Stimulated activated naive CD8-positive, alpha-beta T cell treated with anti-CD3 and anti-CD28 coated beads, Interleukin-15, amount 100 ng/mL, for 72 hours (primary cell): ENCODE results near the gene PPP1R15A.
"Not testable (repeated sequence)": the region's sequence is repeated elsewhere in the genome, so short reads cannot be mapped to it uniquely, and the experiment has no call there.

ENCODE experiments used
- ATAC-seq: fragments of 150-1000 bp; cut with Tn5 transposase; 2 replicates; pipeline ENCODE4 v1.10.0; 2021; ENCODE audit warnings: mild to moderate bottlenecking, moderate library complexity
- DNase-seq, 2 donors: peaks; one replicate each; pipeline ENCODE4 v3.0.0; 2021 to 2022
- H3K27ac Mint-ChIP-seq, 2 donors: one replicate each; pipeline ENCODE4 v1.8.0; 2022; ENCODE audit warnings: mild to moderate bottlenecking in 2 of 2, mixed read lengths in 2 of 2, moderate library complexity in 2 of 2
- H3K27me3 Mint-ChIP-seq: one replicate; pipeline ENCODE4 v1.8.0; 2022; ENCODE audit warnings: mixed read lengths
- H3K4me1 Mint-ChIP-seq: one replicate; pipeline ENCODE4 v1.8.0; 2022; ENCODE audit warnings: mild to moderate bottlenecking, mixed read lengths
- H3K4me3 Mint-ChIP-seq, 2 donors: one replicate each; pipeline ENCODE4 v1.8.0; 2022; ENCODE audit warnings: mild to moderate bottlenecking in 2 of 2, mixed read lengths in 2 of 2, moderate library complexity in 1 of 2
- H3K9me3 Mint-ChIP-seq, 2 donors: one replicate each; pipeline ENCODE4 v1.8.0; 2022; ENCODE audit warnings: mixed read lengths in 2 of 2

Gene PPP1R15A

DNA sequence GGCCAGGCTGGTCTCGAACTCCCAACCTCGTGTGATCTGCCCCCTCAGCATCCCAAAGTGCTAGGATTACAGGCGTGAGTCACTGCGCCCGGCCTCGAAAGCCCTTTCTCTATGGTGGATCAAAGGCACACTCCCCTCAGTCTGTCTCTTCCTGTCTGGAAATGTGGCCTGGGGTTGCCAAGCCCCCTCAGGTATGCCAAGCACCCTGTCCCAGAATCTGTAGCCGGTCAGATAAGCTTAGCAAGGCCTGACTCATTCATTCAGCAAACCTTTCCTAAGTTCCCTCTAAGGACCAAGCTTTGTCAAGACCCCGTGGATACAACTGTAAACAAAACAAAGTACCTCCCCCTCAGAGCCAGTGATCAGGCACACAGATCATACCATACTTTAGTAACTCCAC is 42.0 kb downstream of the PPP1R15A start:
- H3K9me3 Mint-ChIP-seq, result no peaks in the 10 kb centered on the region
- H3K4me3 Mint-ChIP-seq, result no peak overlapping the region
- no peak for ATAC-seq
- no peak for DNase-seq
- H3K27ac Mint-ChIP-seq, result no peak overlapping the region
- no peaks in the 10 kb centered on the region for H3K27me3 Mint-ChIP-seq
- H3K4me1 Mint-ChIP-seq, result no peaks in the 10 kb centered on the region

- DNase-seq (no peak), ATAC-seq (no peak)
- Mint-ChIP-seq H3K4me3 (no peak overlapping the region), H3K27ac (peak overlapping the region in 1 of 2 donors; percentile 14), H3K9me3 (no peaks in the 10 kb centered on the region), H3K4me1 (no peaks in the 10 kb centered on the region), H3K27me3 (no peaks in the 10 kb centered on the region)
Observed at GRCh38 chr19:48915757-48916156, 43.5 kb downstream of the PPP1R15A start.

- ATAC-seq (no peak), DNase-seq (no peak)
- no peaks in the 10 kb centered on the region for H3K4me1 Mint-ChIP-seq
Observed at GRCh38 chr19:48918071-48918470, 45.9 kb downstream of the PPP1R15A start.

DNA sequence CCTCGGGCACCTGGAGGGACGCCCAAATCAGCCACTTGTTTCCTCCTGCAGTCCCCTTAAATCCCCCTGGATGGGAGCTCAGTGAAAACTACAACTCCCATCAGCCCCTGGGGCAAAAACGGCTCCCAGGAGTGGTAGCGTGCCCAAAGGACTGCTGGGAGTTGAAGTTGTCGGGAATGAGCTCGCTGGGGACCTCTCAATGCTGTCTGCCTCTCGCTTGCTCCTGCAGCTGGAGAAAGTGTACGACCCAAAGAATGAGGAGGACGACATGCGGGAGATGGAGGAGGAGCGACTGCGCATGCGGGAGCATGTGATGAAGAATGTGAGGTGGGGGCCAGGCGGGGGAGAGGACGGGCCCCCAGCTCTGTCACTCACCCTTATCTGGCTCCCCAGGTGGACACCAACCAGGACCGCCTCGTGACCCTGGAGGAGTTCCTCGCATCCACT is 46.6 kb downstream of the PPP1R15A start:
- Mint-ChIP-seq H3K4me3 (no peak overlapping the region), H3K9me3 (no peaks in the 10 kb centered on the region), H3K27me3 (no peaks in the 10 kb centered on the region), H3K27ac (peak overlapping the region in 1 of 2 donors; percentile 28), H3K4me1 (no peaks in the 10 kb centered on the region)
- DNase-seq (no peak), ATAC-seq (no peak)

More at GRCh38 chr19:48918071-48918470, 45.9 kb downstream of the PPP1R15A start:
- Mint-ChIP-seq H3K27ac (no peak overlapping the region), H3K27me3 (no peaks in the 10 kb centered on the region), H3K9me3 (no peaks in the 10 kb centered on the region), H3K4me3 (no peak overlapping the region)

DNA sequence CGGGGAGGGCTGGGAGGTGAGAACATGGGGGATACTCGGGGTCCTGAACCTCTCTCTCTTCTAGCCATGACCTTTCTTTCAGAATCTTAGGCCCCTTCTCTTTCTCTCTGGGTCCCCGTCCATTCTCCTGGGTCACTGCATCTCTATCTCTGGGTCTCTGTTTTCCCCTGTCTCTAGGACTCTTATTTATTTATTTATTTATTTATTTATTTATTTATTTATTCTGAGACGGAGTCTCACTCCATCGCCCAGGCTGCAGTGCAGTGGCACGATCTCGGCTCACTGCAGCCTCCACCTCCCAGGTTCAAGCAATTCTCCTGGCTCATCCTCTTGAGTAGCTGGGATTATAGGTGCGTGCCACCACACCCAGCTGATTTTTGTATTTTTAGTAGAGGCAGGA is 47.0 kb downstream of the PPP1R15A start:
- H3K27ac Mint-ChIP-seq, H3K4me3 Mint-ChIP-seq, H3K27me3 Mint-ChIP-seq, H3K9me3 Mint-ChIP-seq, DNase-seq, H3K4me1 Mint-ChIP-seq, ATAC-seq: not testable (repeated sequence)

DNA sequence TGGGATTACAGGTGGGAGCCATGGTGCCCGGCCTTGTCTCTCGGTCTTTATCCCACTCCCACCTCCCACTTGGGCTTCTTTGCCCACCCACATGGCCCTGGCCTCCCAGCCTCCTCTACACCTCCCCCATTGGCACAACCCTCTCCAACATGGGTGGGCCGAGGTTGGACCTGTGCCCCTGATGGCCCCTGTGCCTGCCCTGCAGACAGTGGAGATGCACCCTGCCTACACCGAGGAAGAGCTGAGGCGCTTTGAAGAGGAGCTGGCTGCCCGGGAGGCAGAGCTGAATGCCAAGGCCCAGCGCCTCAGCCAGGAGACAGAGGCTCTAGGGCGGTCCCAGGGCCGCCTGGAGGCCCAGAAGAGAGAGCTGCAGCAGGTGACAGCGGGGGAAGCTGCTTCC is 48.7 kb downstream of the PPP1R15A start:
- H3K9me3 Mint-ChIP-seq, result no peaks in the 10 kb centered on the region

GRCh38 chr19:48921721-48922500 is 49.7 kb downstream of the PPP1R15A start:
- DNase-seq (no peak), ATAC-seq (no peak)
- Mint-ChIP-seq H3K4me3 (no peak overlapping the region), H3K27ac (no peak overlapping the region), H3K27me3 (no peaks in the 10 kb centered on the region), H3K4me1 (peaks cover 6% of the 10 kb centered on the region), H3K9me3 (no peaks in the 10 kb centered on the region)

More for the DNA sequence above, 48.7 kb downstream of the PPP1R15A start:
- no peak for ATAC-seq
- H3K4me1 Mint-ChIP-seq, result no peaks in the 10 kb centered on the region
- no peaks in the 10 kb centered on the region for H3K27me3 Mint-ChIP-seq
- peak overlapping the region in 1 of 2 donors; percentile 77 for H3K27ac Mint-ChIP-seq
- DNase-seq, result no peak
- H3K4me3 Mint-ChIP-seq, result no peak overlapping the region

GRCh38 chr19:48922548-48923490 is 50.6 kb downstream of the PPP1R15A start:
- Mint-ChIP-seq H3K27me3 (no peaks in the 10 kb centered on the region), H3K4me1 (peaks cover 8% of the 10 kb centered on the region), H3K27ac (peak overlapping the region in 1 of 2 donors; percentile 69), H3K4me3 (no peak overlapping the region), H3K9me3 (no peaks in the 10 kb centered on the region)
- DNase-seq, result no peak
- no peak for ATAC-seq

- DNase-seq (no peak), ATAC-seq (peak; percentile 40)
- no peak overlapping the region for H3K27ac Mint-ChIP-seq
- no peaks in the 10 kb centered on the region for H3K9me3 Mint-ChIP-seq
- H3K4me3 Mint-ChIP-seq, result no peak overlapping the region
- peaks cover 8% of the 10 kb centered on the region for H3K4me1 Mint-ChIP-seq
- no peaks in the 10 kb centered on the region for H3K27me3 Mint-ChIP-seq
Observed at GRCh38 chr19:48925240-48925843, 53.1 kb downstream of the PPP1R15A start.
